HCT116 (cell line): Measurements from ENCODE around the gene RHCG. TPM values are rescaled to one million over a fixed set of nuclear protein-coding genes. Genes with fewer than 3 reads are reported as not detected.
A peak's percentile ranks its signal among the peaks of the same experiment; 100 is the strongest.

Source experiments
- ATAC-seq: fragments of 200-7000 bp; cut with Tn5 transposase; 2 replicates; pipeline ENCODE4 v1.9.1; 2020; ENCODE audit warnings: mild to moderate bottlenecking, moderate library complexity
- BruUV-seq: library from RNA; stranded (reverse); fragments of 400-500 nt; replicated peaks from 2 replicates; lab custom pipeline; 2021; lab: Mats Ljungman, UMichigan
- CTCF ChIA-PET: fragments of 300-600 bp; sonication (Branson Sonifier 250); formaldehyde crosslinking; loops from one replicate; lab custom pipeline; 2021; ENCODE audit warnings: antibody characterized with exemption; lab: Charles Lee
- POLR2A ChIA-PET: fragments of 300-600, 350-600 bp; sonication (Branson Sonifier 250); formaldehyde crosslinking; loops from one replicate; lab custom pipeline; 2021; ENCODE audit warnings: antibody characterized with exemption; lab: Charles Lee
- RAD21 ChIA-PET, 2 experiments: fragments of 300-600 bp; sonication (Branson Sonifier 250); formaldehyde crosslinking; loops; one replicate each; lab custom pipeline; 2023; ENCODE audit warnings: low total read pairs in 2 of 2; ENCODE audit not compliant: uncharacterized antibody in 2 of 2, unreplicated experiment in 2 of 2, low non-redundant PET in 1 of 2; lab: Charles Lee
- DNase-seq: peaks from one replicate; pipeline ENCODE4 v3.0.0-alpha.2; 2010; ENCODE audit warnings: low read depth, low spot score
- H2AFZ ChIP-seq: fragments of 200-600 bp; shearing (Covaris generic), sonication (generic); 2 replicates; pipeline ENCODE4 v1.6.1; 2017; ENCODE audit warnings: low read depth, mixed run types, mixed read lengths, antibody characterized with exemption, low read length; ENCODE audit not compliant: poor library complexity, severe bottlenecking
- H3K27ac ChIP-seq: 2 replicates; pipeline ENCODE4 v1.5.1; 2012; ENCODE audit warnings: low read depth, low read length
- H3K27me3 ChIP-seq: fragments of 200-600 bp; sonication (generic); 2 replicates; pipeline ENCODE4 v1.6.1; 2016; ENCODE audit warnings: mixed run types, low read length, mixed read lengths; ENCODE audit not compliant: insufficient read depth
- H3K36me3 ChIP-seq, 2 experiments: fragments of 200-500 bp in 1 of 2; fragments of 200-600 bp in 1 of 2; sonication (Bioruptor generic) in 1 of 2; sonication (generic) in 1 of 2; 2 replicates each; pipeline versions ENCODE4 v1.5.1 to v1.6.1; 2014 to 2016; ENCODE audit warnings: low read length in 2 of 2, inconsistent platforms in 1 of 2, mixed read lengths in 1 of 2, mixed run types in 1 of 2; ENCODE audit not compliant: insufficient read depth in 2 of 2, control insufficient read depth in 1 of 2
- H3K4me1 ChIP-seq, 2 experiments: fragments of 200-600 bp in 1 of 2; sonication (generic) in 1 of 2; 2 replicates each; pipeline versions ENCODE4 v1.5.1 to v1.6.1; 2012 to 2017; ENCODE audit warnings: low read length in 2 of 2, inconsistent platforms in 1 of 2, mild to moderate bottlenecking in 1 of 2, mixed read lengths in 1 of 2, mixed run types in 1 of 2, moderate library complexity in 1 of 2; ENCODE audit not compliant: insufficient read depth in 2 of 2, control insufficient read depth in 1 of 2
- H3K4me2 ChIP-seq: fragments of 200-600 bp; sonication (generic); 2 replicates; pipeline ENCODE4 v1.6.1; 2017; ENCODE audit warnings: mixed run types, low read length, mixed read lengths
- H3K4me3 ChIP-seq, 2 experiments: fragments of 200-600 bp in 1 of 2; sonication (generic) in 1 of 2; replicated peaks in 1 of 2; 2 replicates each; pipeline ENCODE4 v1.5.1; 2011 to 2016; ENCODE audit warnings: low read length in 2 of 2, control low read depth in 1 of 2, low read depth in 1 of 2, mild to moderate bottlenecking in 1 of 2, mixed read lengths in 1 of 2, mixed run types in 1 of 2
- H3K79me2 ChIP-seq: fragments of 200-600 bp; sonication (generic); 2 replicates; pipeline ENCODE4 v1.6.1; 2017; ENCODE audit warnings: mild to moderate bottlenecking, mixed run types, low read length, moderate library complexity, mixed read lengths; ENCODE audit not compliant: insufficient read depth
- H3K9ac ChIP-seq: fragments of 200-600 bp; sonication (generic); 2 replicates; pipeline ENCODE4 v1.6.1; 2016; ENCODE audit warnings: low read length, mixed read lengths
- H3K9me2 ChIP-seq: fragments of 200-600 bp; sonication (generic), shearing (Covaris generic); 2 replicates; pipeline ENCODE4 v1.6.1; 2017; ENCODE audit warnings: mixed run types, mild to moderate bottlenecking, moderate library complexity; ENCODE audit not compliant: insufficient read depth
- H3K9me3 ChIP-seq, 2 experiments: fragments of 200-500 bp in 1 of 2; fragments of 200-600 bp in 1 of 2; sonication (Bioruptor generic) in 1 of 2; sonication (generic) in 1 of 2; 2 replicates each; pipeline ENCODE4 v1.6.1; 2014 to 2017; ENCODE audit warnings: low read length in 2 of 2, mixed read lengths in 2 of 2, inconsistent platforms in 1 of 2, low read depth in 1 of 2, mild to moderate bottlenecking in 1 of 2, mixed run types in 1 of 2, moderate library complexity in 1 of 2; ENCODE audit not compliant: control insufficient read depth in 1 of 2, insufficient read depth in 1 of 2
- H4K20me1 ChIP-seq: fragments of 200-600 bp; sonication (generic), shearing (Covaris generic); 2 replicates; pipeline ENCODE4 v1.6.1; 2017; ENCODE audit warnings: mixed run types, mild to moderate bottlenecking, moderate library complexity; ENCODE audit not compliant: insufficient read depth
- CBX3 ChIP-seq: IDR thresholded peaks from 2 replicates; pipeline ENCODE4 v1.6.1; 2012; ENCODE audit warnings: low read depth
- CEBPB ChIP-seq: IDR thresholded peaks from 2 replicates; pipeline ENCODE4 v1.6.1; 2012; ENCODE audit warnings: low read depth
- EGR1 ChIP-seq: IDR thresholded peaks from 2 replicates; pipeline ENCODE4 v1.6.1; 2012; ENCODE audit warnings: low read depth
- ELF1 ChIP-seq: IDR thresholded peaks from 2 replicates; pipeline ENCODE4 v1.6.1; 2012; ENCODE audit warnings: low read depth, borderline replicate concordance
- EZH2phosphoT487 ChIP-seq: fragments of 200-600 bp; IDR thresholded peaks from 2 replicates; pipeline ENCODE4 v1.6.1; 2018; ENCODE audit warnings: antibody characterized with exemption, borderline replicate concordance
- FOSL1 ChIP-seq: IDR thresholded peaks from 2 replicates; pipeline ENCODE4 v1.6.1; 2012; ENCODE audit warnings: low read depth
- POLR2A ChIP-seq: IDR thresholded peaks from 2 replicates; pipeline ENCODE4 v1.7.0; 2011; ENCODE audit warnings: borderline replicate concordance; ENCODE audit not compliant: insufficient read depth, insufficient read length; ENCODE audit errors: extremely low read depth
- SIN3A ChIP-seq: IDR thresholded peaks from 2 replicates; pipeline ENCODE4 v1.6.1; 2012; ENCODE audit warnings: low read depth
- SP1 ChIP-seq: IDR thresholded peaks from 2 replicates; pipeline ENCODE4 v1.6.1; 2012; ENCODE audit warnings: low read depth
- SRF ChIP-seq: IDR thresholded peaks from 2 replicates; pipeline ENCODE4 v1.6.1; 2012; ENCODE audit warnings: low read depth
- TCF7L2 ChIP-seq: IDR thresholded peaks from 2 replicates; pipeline ENCODE4 v1.7.0; 2011; ENCODE audit warnings: borderline replicate concordance, inconsistent platforms; ENCODE audit not compliant: insufficient read depth, insufficient read length; ENCODE audit errors: extremely low read depth
- YY1 ChIP-seq: IDR thresholded peaks from 2 replicates; pipeline ENCODE4 v1.6.1; 2011; ENCODE audit warnings: low read length, low read depth, moderate library complexity, mild to moderate bottlenecking; ENCODE audit not compliant: insufficient replicate concordance; ENCODE audit errors: extremely low read depth
- ZFX ChIP-seq: fragments of 450-650 bp; IDR thresholded peaks from 2 replicates; pipeline ENCODE4 v1.6.1; 2017
- intact Hi-C: fragments of 100-400 bp; cut with micrococcal nuclease; formaldehyde crosslinking; loops from 2 replicates; pipeline ENCODE4 v1.10.0; 2022
- total RNA-seq: library from RNA; stranded (reverse); gene quantifications from one replicate; pipeline ENCODE4 v1.2.1, GENCODE V29; 2021; ENCODE audit not compliant: unreplicated experiment
- TF ChIP-seq, protein P1 (sequence below): IDR thresholded peaks from 2 replicates; pipeline ENCODE4 v1.6.1; 2012
- TF ChIP-seq, protein P2 (sequence below): IDR thresholded peaks from 2 replicates; pipeline ENCODE4 v1.6.1; 2011; ENCODE audit warnings: mild to moderate bottlenecking, low read length, moderate library complexity; ENCODE audit not compliant: insufficient replicate concordance; ENCODE audit errors: extremely low read depth
- TF ChIP-seq, protein P3 (sequence below), 3 experiments: fragments of 200-600 bp in 1 of 3; sonication (generic) in 1 of 3; IDR thresholded peaks in 2 of 3; conservative IDR thresholded peaks in 1 of 3; 2 replicates each; pipeline ENCODE4 v1.5.1; 2012 to 2017; ENCODE audit warnings: low read depth in 2 of 3, low read length in 2 of 3, antibody characterized with exemption in 1 of 3, borderline replicate concordance in 1 of 3, control low read depth in 1 of 3, mild to moderate bottlenecking in 1 of 3, mixed read lengths in 1 of 3, mixed run types in 1 of 3, moderate library complexity in 1 of 3; ENCODE audit not compliant: insufficient read depth in 1 of 3

Gene RHCG
- total RNA-seq, 1 experiment from 2014 or later, result not detected

DNA sequence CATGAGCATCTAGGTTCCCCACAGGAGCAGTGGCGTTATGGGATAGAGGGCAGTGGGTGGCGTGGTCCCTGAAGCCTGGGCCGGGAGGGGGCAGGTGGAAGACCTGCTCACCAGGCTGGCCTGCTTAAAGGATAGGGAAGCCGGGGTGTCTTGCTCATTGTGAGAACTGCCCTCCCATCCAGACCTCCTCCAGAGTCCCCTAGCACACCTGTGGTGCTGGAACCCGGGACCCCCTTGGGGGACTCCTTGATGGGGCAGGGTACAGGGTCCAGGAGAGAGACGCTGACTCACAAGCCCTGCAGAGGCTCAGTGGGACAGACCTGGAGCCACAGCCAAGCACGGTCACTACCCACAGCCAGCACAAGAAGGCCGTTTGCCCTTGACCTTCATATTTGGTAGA, 2.8 kb upstream of the RHCG start:
- no peaks in the 10 kb centered on the region for H3K9me3 ChIP-seq
- H3K79me2 ChIP-seq, result no peaks in the 10 kb centered on the region
- ATAC-seq, result no peak
- CTCF ChIA-PET, result no interaction called here
- no peaks in the 10 kb centered on the region for H4K20me1 ChIP-seq
- H2AFZ ChIP-seq, result no peak overlapping the region
- no TSS peak for BruUV-seq
- H3K9me2 ChIP-seq, result no peaks in the 10 kb centered on the region
- H3K27me3 ChIP-seq, result no peaks in the 10 kb centered on the region
- no peak overlapping the region for H3K4me3 ChIP-seq
- intact Hi-C loops, result no loop called here
- H3K4me1 ChIP-seq, result peaks cover 4 to 20% of the 10 kb centered on the region in 2 experiments
- H3K4me2 ChIP-seq, result no peak overlapping the region
- H3K27ac ChIP-seq, result no peak overlapping the region
- H3K36me3 ChIP-seq, result no peaks in the 10 kb centered on the region
- POLR2A ChIA-PET, result no interaction called here
- H3K9ac ChIP-seq, result no peak overlapping the region
- no peak for TF ChIP-seq YY1
- no peak for TF ChIP-seq SP1
- RAD21 ChIA-PET, result no interaction called here
- no peak for DNase-seq

DNA sequence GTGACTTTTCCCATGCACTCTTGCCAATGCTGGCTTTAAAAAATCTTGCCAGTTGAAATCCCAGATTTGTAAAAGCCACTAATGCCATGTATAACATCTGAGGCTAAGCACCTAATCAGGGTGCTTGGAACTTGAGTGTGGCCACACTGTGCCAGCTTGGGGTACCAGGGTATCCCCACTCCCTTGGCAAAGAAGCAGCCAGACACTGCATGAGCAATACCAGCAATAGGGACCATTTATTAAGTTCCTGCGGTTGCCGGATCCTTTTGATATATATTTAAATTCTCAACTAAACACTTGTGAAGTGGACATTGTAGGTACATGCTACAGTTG, 2.2 kb upstream of the RHCG start:
- peaks cover 4 to 20% of the 10 kb centered on the region in 2 experiments for H3K4me1 ChIP-seq
- H3K79me2 ChIP-seq, result no peaks in the 10 kb centered on the region
- no peak overlapping the region for H3K9ac ChIP-seq
- H3K9me3 ChIP-seq, result no peaks in the 10 kb centered on the region
- intact Hi-C loops, result no loop called here
- CTCF ChIA-PET, result interaction anchor here (1.4 kb wide), 1 partner anchor 140 kb away, joined by 4 read pairs; no protein-coding TSS in a partner anchor
- no peaks in the 10 kb centered on the region for H3K36me3 ChIP-seq
- ATAC-seq (peak; percentile 16), DNase-seq (no peak)
- H3K4me3 ChIP-seq, result no peak overlapping the region
- no peaks in the 10 kb centered on the region for H3K9me2 ChIP-seq
- peak overlapping the region; percentile 23; the same call in 1 of the 2 replicates for H3K4me2 ChIP-seq
- H3K27me3 ChIP-seq, result no peaks in the 10 kb centered on the region
- no peak overlapping the region for H2AFZ ChIP-seq
- POLR2A ChIA-PET, result no interaction called here
- RAD21 ChIA-PET, result no interaction called here
- BruUV-seq, result no TSS peak
- TF ChIP-seq EGR1 (no peak), POLR2A (no peak), CBX3 (no peak), SIN3A (no peak), TCF7L2 (no peak), CEBPB (no peak), EZH2phosphoT487 (no peak), FOSL1 (no peak), ELF1 (no peak), ZFX (no peak), SRF (no peak)
- TF ChIP-seq, protein P1, sequence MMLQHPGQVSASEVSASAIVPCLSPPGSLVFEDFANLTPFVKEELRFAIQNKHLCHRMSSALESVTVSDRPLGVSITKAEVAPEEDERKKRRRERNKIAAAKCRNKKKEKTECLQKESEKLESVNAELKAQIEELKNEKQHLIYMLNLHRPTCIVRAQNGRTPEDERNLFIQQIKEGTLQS, result no peak
- TF ChIP-seq, protein P2, sequence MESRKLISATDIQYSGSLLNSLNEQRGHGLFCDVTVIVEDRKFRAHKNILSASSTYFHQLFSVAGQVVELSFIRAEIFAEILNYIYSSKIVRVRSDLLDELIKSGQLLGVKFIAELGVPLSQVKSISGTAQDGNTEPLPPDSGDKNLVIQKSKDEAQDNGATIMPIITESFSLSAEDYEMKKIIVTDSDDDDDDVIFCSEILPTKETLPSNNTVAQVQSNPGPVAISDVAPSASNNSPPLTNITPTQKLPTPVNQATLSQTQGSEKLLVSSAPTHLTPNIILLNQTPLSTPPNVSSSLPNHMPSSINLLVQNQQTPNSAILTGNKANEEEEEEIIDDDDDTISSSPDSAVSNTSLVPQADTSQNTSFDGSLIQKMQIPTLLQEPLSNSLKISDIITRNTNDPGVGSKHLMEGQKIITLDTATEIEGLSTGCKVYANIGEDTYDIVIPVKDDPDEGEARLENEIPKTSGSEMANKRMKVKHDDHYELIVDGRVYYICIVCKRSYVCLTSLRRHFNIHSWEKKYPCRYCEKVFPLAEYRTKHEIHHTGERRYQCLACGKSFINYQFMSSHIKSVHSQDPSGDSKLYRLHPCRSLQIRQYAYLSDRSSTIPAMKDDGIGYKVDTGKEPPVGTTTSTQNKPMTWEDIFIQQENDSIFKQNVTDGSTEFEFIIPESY, result no peak
- TF ChIP-seq, protein P3, sequence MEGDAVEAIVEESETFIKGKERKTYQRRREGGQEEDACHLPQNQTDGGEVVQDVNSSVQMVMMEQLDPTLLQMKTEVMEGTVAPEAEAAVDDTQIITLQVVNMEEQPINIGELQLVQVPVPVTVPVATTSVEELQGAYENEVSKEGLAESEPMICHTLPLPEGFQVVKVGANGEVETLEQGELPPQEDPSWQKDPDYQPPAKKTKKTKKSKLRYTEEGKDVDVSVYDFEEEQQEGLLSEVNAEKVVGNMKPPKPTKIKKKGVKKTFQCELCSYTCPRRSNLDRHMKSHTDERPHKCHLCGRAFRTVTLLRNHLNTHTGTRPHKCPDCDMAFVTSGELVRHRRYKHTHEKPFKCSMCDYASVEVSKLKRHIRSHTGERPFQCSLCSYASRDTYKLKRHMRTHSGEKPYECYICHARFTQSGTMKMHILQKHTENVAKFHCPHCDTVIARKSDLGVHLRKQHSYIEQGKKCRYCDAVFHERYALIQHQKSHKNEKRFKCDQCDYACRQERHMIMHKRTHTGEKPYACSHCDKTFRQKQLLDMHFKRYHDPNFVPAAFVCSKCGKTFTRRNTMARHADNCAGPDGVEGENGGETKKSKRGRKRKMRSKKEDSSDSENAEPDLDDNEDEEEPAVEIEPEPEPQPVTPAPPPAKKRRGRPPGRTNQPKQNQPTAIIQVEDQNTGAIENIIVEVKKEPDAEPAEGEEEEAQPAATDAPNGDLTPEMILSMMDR (IDR thresholded peaks at IDR 0.05 in 2 of 3, conservative IDR thresholded peaks at IDR 0.05 in 1 of 3; ENCODE audit: borderline replicate concordance in 1 of 3, insufficient read depth in 1 of 3, low read depth in 2 of 3, low read length in 2 of 3), result no peak
- no peak overlapping the region for H3K27ac ChIP-seq
- no peaks in the 10 kb centered on the region for H4K20me1 ChIP-seq
